Left forelimb (tissue), 1 donor: Measurements from ENCODE around the gene OR2B6.
"Not testable (repeated sequence)": the region's sequence is repeated elsewhere in the genome, so short reads cannot be mapped to it uniquely, and the experiment has no call there.

ENCODE experiments used
- DNase-seq: peaks from one replicate; pipeline ENCODE4 v3.0.0-alpha.2; 2018; ENCODE audit warnings: low spot score

The OR2B6 gene

GRCh38 chr6:27956941-27957340 is at the start of gene OR2B6:
Gene OR2B6 (plus strand): TSS chr6:27957241. CDS start chr6:27957241, 0 bp downstream.
- DNase-seq = no peak

GRCh38 chr6:27908017-27908416 is 49.0 kb upstream of the OR2B6 start:
- DNase-seq = no peak

GRCh38 chr6:27911956-27912446 is 45.0 kb upstream of the OR2B6 start, which contains the start of gene OR2B2:
Gene OR2B2 (minus strand): TSS chr6:27912396. CDS start chr6:27912319, 77 bp downstream.
- no peak for DNase-seq

- DNase-seq = no peak
Measured at GRCh38 chr6:27922949-27923348, 34.1 kb upstream of the OR2B6 start.

GRCh38 chr6:27924179-27924578 is 32.9 kb upstream of the OR2B6 start:
- DNase-seq = no peak

- DNase-seq = not testable (repeated sequence)
Measured at GRCh38 chr6:27928041-27928440, 29.0 kb upstream of the OR2B6 start.

GRCh38 chr6:27929930-27930329 is 27.1 kb upstream of the OR2B6 start:
- not testable (repeated sequence) for DNase-seq

GRCh38 chr6:27931209-27931608 is 25.8 kb upstream of the OR2B6 start:
- no peak for DNase-seq

GRCh38 chr6:27940766-27941165 is 16.3 kb upstream of the OR2B6 start:
- DNase-seq = no peak

GRCh38 chr6:27943072-27943471 is 14.0 kb upstream of the OR2B6 start:
- DNase-seq = not testable (repeated sequence)

GRCh38 chr6:27948237-27948636 is 8.8 kb upstream of the OR2B6 start:
- DNase-seq = no peak

- DNase-seq = no peak
Measured at GRCh38 chr6:27951040-27951439, 6.0 kb upstream of the OR2B6 start.

- DNase-seq = no peak
Measured at GRCh38 chr6:27957516-27957915, 475 bp downstream of the OR2B6 start.

GRCh38 chr6:27962506-27962905 is 5.5 kb downstream of the OR2B6 start:
- no peak for DNase-seq

- no peak for DNase-seq
Measured at GRCh38 chr6:27966044-27966443, 9.0 kb downstream of the OR2B6 start.

- DNase-seq = no peak
Measured at GRCh38 chr6:27966816-27967426, 9.9 kb downstream of the OR2B6 start.

GRCh38 chr6:27970444-27970843 is 13.4 kb downstream of the OR2B6 start:
- DNase-seq = no peak

GRCh38 chr6:27972750-27973149 is 15.7 kb downstream of the OR2B6 start:
- DNase-seq = no peak

- no peak for DNase-seq
Measured at GRCh38 chr6:27977387-27977786, 20.3 kb downstream of the OR2B6 start.

GRCh38 chr6:27978705-27979104 is 21.7 kb downstream of the OR2B6 start:
- no peak for DNase-seq

GRCh38 chr6:27980111-27980510 is 23.1 kb downstream of the OR2B6 start:
- DNase-seq = no peak

GRCh38 chr6:27986928-27987725 is 30.1 kb downstream of the OR2B6 start:
- DNase-seq = no peak

GRCh38 chr6:27994616-27995015 is 37.6 kb downstream of the OR2B6 start:
- DNase-seq = no peak
